Thymus (tissue), 11 donors: ENCODE measurements around the gene B4GALNT1. TPM values are rescaled to one million over a fixed set of nuclear protein-coding genes. Genes with fewer than 3 reads are reported as not detected.

Experiments
- DNase-seq, 9 donors: peaks; one replicate each; pipeline ENCODE4 v3.0.0-alpha.2; 2013; ENCODE audit warnings: low spot score in 9 of 9, low read depth in 6 of 9, missing footprints in 1 of 9
- H3K27ac ChIP-seq, 2 donors: one replicate each; pipeline ENCODE4 v1.5.1; 2013; ENCODE audit warnings: control low read depth in 1 of 2, low read depth in 1 of 2, low read length in 1 of 2, mild to moderate bottlenecking in 1 of 2, moderate library complexity in 1 of 2
- H3K27me3 ChIP-seq, 2 donors: one replicate each; pipeline ENCODE4 v1.5.1; 2013; ENCODE audit warnings: low read length in 1 of 2; ENCODE audit not compliant: control insufficient read depth in 2 of 2, insufficient read depth in 1 of 2
- H3K36me3 ChIP-seq, 2 donors: one replicate each; pipeline ENCODE4 v1.5.1; 2013; ENCODE audit warnings: low read length in 1 of 2, mild to moderate bottlenecking in 1 of 2, moderate library complexity in 1 of 2; ENCODE audit not compliant: control insufficient read depth in 2 of 2, insufficient read depth in 2 of 2
- H3K4me1 ChIP-seq, 2 donors: one replicate each; pipeline ENCODE4 v1.5.1; 2013; ENCODE audit warnings: low read length in 2 of 2; ENCODE audit not compliant: control insufficient read depth in 2 of 2, insufficient read depth in 2 of 2
- H3K4me3 ChIP-seq, 2 donors: one replicate each; pipeline ENCODE4 v1.5.1; 2013; ENCODE audit warnings: low read length in 2 of 2, control low read depth in 1 of 2, mild to moderate bottlenecking in 1 of 2
- H3K9me3 ChIP-seq, 2 donors: one replicate each; pipeline ENCODE4 v1.5.1; 2013; ENCODE audit warnings: low read length in 1 of 2, mild to moderate bottlenecking in 1 of 2; ENCODE audit not compliant: control insufficient read depth in 2 of 2, insufficient read depth in 1 of 2
- WGBS: extraction: QIAGEN DNeasy Blood & Tissue Kit; methylation state at CpG from one replicate; pipeline ENCODE4 v1.1.7; 2013; 5-methylcytosine and 5-hydroxymethylcytosine counted together
- polyA plus RNA-seq: library from polyadenylated mRNA; stranded (reverse); fragments of 200-250 nt; gene quantifications from one replicate; pipeline ENCODE4 v1.2.3, GENCODE V29; 2013
- total RNA-seq: library from RNA; stranded (reverse); fragments of 120-200 nt; gene quantifications from one replicate; pipeline ENCODE4 v1.2.4, GENCODE V29; 2013
- donor health status: healthy.

B4GALNT1 gene
- total and polyA plus RNA-seq, 2 donors = 0.57 to 1.3 TPM

DNA sequence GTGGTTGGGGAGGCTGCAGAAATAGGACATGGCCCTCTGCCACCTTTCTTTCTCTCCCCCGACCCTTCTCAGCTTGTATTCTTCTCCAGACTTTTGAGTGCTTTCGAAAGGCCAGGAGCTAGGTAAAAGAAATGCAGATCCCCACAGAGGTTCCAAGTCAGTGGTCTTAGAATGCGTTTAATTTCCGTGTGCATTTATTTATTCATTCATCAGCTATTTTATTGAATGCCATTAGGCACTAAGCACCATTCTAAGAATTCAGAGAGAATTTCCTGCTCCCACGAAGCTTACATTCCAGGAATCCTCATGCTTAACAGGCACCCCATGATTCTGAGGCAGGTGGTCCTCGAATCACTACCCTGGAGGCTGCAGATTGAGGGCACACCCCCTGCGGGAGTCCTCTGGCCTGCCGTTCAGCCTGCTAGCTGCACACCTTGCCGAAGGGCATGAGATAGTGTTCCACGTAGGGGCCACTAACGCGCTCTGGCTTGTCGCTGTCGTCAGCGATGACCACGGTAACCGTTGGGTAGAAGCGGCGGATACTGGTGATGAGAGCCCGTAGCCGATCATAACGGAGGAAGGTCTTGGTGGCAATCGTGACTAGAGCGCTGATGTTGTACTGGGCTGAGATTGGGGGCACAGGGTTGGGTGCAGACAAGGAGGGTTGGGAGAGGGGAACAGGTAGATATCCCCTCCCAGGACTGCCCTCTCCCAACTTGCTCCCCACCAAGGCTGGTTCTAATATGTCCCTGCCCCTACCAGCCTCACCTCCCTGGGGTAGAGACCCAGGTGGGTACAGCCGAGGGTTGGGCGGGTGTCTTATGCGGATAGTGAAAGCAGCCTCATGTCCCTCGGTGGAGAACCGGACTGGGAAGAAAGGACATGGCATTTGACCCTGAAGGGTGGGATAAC, 4.5 kb downstream of the B4GALNT1 start:
- Histone ChIP-seq H3K9me3 (peaks cover 0 to 5% of the 10 kb centered on the region in 2 donors), H3K27me3 (peaks cover 76 to 100% of the 10 kb centered on the region in 2 donors)
- 47% methylated on average over 29 of the region's 29 CpGs for WGBS

GRCh38 chr12:57627501-57628279, 5.3 kb downstream of the B4GALNT1 start:
- Histone ChIP-seq H3K4me1 (peaks cover 0 to 6% of the 10 kb centered on the region in 2 donors), H3K4me3 (no peak overlapping the region), H3K36me3 (no peaks in the 10 kb centered on the region), H3K27ac (no peak overlapping the region), H3K9me3 (peaks cover 0 to 5% of the 10 kb centered on the region in 2 donors), H3K27me3 (peaks cover 78 to 100% of the 10 kb centered on the region in 2 donors)
- WGBS = 4% methylated on average over 67 of the region's 67 CpGs
- DNase-seq = no peak

More for the DNA sequence above, 4.5 kb downstream of the B4GALNT1 start:
- no peak overlapping the region for H3K4me3 ChIP-seq
- H3K36me3 ChIP-seq = no peaks in the 10 kb centered on the region
- H3K4me1 ChIP-seq = peaks cover 0 to 11% of the 10 kb centered on the region in 2 donors
- DNase-seq = no peak
- H3K27ac ChIP-seq = no peak overlapping the region

- no peak overlapping the region for H3K27ac ChIP-seq
- peaks cover 78 to 100% of the 10 kb centered on the region in 2 donors for H3K27me3 ChIP-seq
- H3K4me1 ChIP-seq = peaks cover 0 to under 1% of the 10 kb centered on the region in 2 donors
- H3K36me3 ChIP-seq = no peaks in the 10 kb centered on the region
- H3K4me3 ChIP-seq = no peak overlapping the region
- peaks cover 0 to 2% of the 10 kb centered on the region in 2 donors for H3K9me3 ChIP-seq
- 17% methylated on average over 9 of the region's 9 CpGs for WGBS
- DNase-seq = no peak
Observed at GRCh38 chr12:57626921-57627445, 6.0 kb downstream of the B4GALNT1 start.

DNA sequence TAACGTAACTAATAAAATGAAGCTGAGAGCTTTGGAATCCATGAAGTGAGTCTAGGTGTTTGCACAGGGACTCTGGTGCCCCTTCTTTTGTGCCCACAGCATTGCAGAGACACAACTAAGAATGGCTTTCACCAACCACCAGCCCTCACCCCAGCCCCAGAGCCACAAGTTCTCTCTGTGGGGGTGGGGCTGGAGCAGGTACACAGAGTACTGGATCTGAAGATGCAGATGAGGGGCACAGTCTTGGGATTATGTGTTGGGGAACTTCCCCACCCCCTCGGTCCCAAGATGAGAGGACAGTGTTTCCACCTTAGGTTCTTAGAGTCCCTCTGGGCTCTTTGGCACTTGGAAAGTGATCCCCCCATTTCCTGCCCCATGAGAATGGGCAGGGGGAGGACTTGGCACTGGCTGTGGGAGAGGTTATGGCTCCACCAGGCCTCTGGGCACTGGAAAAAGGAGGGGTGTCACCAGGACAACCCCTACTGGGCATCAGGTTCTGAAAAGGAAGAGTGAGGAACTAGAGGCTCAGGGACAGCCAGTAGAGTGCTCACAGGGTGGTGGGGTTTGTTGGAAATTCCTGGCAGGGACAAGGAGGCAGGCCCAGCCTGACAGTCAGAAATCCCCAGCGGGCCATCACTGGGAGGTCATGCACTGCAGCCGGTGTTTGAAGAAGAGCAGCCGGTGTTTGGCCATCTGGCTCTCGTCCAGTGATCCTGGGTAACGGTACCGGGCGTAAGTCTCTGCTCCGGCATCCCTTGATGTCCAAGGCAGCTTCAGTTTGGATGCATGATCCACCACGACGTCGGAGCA, 6.7 kb downstream of the B4GALNT1 start:
- H3K36me3 ChIP-seq = no peaks in the 10 kb centered on the region
- peaks cover 0 to 7% of the 10 kb centered on the region in 2 donors for H3K4me1 ChIP-seq
- H3K4me3 ChIP-seq = no peak overlapping the region
- peaks cover 78 to 100% of the 10 kb centered on the region in 2 donors for H3K27me3 ChIP-seq
- peaks cover 0 to 2% of the 10 kb centered on the region in 2 donors for H3K9me3 ChIP-seq
- no peak for DNase-seq
- 47% methylated on average over 13 of the region's 13 CpGs for WGBS
- H3K27ac ChIP-seq = no peak overlapping the region

GRCh38 chr12:57625261-57626032, 7.6 kb downstream of the B4GALNT1 start:
- Histone ChIP-seq H3K9me3 (peaks cover 0 to 10% of the 10 kb centered on the region in 2 donors), H3K27ac (no peak overlapping the region), H3K4me3 (no peak overlapping the region), H3K27me3 (peaks cover 78 to 100% of the 10 kb centered on the region in 2 donors), H3K4me1 (peaks cover 0 to 14% of the 10 kb centered on the region in 2 donors), H3K36me3 (no peaks in the 10 kb centered on the region)
- WGBS = 80% methylated on average over 12 of the region's 12 CpGs
- no peak for DNase-seq

- Histone ChIP-seq H3K27ac (no peak overlapping the region), H3K27me3 (peaks cover 78 to 100% of the 10 kb centered on the region in 2 donors), H3K4me1 (peaks cover 0 to 16% of the 10 kb centered on the region in 2 donors), H3K4me3 (no peak overlapping the region), H3K36me3 (no peaks in the 10 kb centered on the region), H3K9me3 (peaks cover 0 to 10% of the 10 kb centered on the region in 2 donors)
- DNase-seq = no peak
- WGBS = 91% methylated on average over 8 of the region's 8 CpGs
Observed at GRCh38 chr12:57624441-57625220, 8.4 kb downstream of the B4GALNT1 start.

DNA sequence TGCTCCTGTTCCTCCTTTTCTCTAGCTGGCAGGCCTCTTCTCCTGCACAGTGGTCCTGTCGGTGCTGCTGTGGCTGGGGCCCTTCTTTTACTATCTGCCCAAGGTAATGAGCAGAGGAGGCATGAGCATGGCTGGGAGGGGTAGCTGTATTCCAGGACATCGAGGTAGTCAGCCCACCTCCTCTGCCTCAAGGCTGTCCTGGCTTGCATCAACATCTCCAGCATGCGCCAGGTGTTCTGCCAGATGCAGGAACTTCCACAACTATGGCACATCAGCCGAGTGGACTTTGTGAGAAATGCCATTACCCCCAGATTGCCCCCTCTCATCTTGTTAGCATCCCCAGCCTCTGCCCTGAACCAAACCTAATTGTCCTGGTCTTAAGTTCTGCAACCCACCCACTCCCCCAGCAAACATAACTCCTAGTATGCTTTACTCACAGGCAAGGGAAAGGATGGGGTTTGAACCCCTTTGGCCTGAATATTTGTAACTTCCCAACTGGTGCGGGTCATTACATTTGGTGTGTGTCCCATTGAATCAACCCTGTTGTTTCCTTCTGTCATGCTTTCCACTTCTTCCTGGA, 9.1 kb downstream of the B4GALNT1 start:
- DNase-seq = no peak
- H3K27me3 ChIP-seq = peaks cover 80 to 100% of the 10 kb centered on the region in 2 donors
- H3K9me3 ChIP-seq = peaks cover 0 to 10% of the 10 kb centered on the region in 2 donors
- peaks cover 0 to 21% of the 10 kb centered on the region in 2 donors for H3K4me1 ChIP-seq
- no peaks in the 10 kb centered on the region for H3K36me3 ChIP-seq
- WGBS = 60% methylated on average over 5 of the region's 5 CpGs
- H3K27ac ChIP-seq = no peak overlapping the region
- no peak overlapping the region for H3K4me3 ChIP-seq
